Coronary artery (tissue), 2 donors: ENCODE measurements around the gene CGNL1.

ENCODE experiments used
- DNase-seq: peaks from one replicate; pipeline ENCODE4 v3.0.0-alpha.2; 2017; ENCODE audit warnings: low spot score
- H3K27ac ChIP-seq, 2 donors: fragments of 200-600 bp; sonication (generic); one replicate each; pipeline ENCODE4 v1.5.1; 2016 to 2019
- H3K4me3 ChIP-seq: fragments of 200-600 bp; sonication (generic); 2 replicates; pipeline ENCODE4 v1.5.1; 2016; ENCODE audit warnings: mild to moderate bottlenecking, moderate library complexity
- CTCF ChIP-seq: fragments of 200-600 bp; sonication (generic); IDR thresholded peaks from one replicate; pipeline ENCODE4 v1.5.1; 2019; ENCODE audit warnings: antibody characterized with exemption

Gene CGNL1

GRCh38 chr15:57340682-57341259 is 35.5 kb upstream of the CGNL1 start:
- TF ChIP-seq CTCF = peak; percentile 86
- H3K27ac ChIP-seq = no peak overlapping the region
- DNase-seq = no peak

GRCh38 chr15:57343048-57343447 is 33.3 kb upstream of the CGNL1 start:
- no peak for TF ChIP-seq CTCF
- no peak overlapping the region for H3K4me3 ChIP-seq
- DNase-seq = no peak
- H3K27ac ChIP-seq = no peak overlapping the region

More at GRCh38 chr15:57340682-57341259, 35.5 kb upstream of the CGNL1 start:
- H3K4me3 ChIP-seq = no peak overlapping the region

- no peak overlapping the region for H3K4me3 ChIP-seq
- TF ChIP-seq CTCF = no peak
- no peak for DNase-seq
- no peak overlapping the region for H3K27ac ChIP-seq
Observed at GRCh38 chr15:57343498-57343897, 32.8 kb upstream of the CGNL1 start.

- H3K27ac ChIP-seq = no peak overlapping the region
- no peak overlapping the region for H3K4me3 ChIP-seq
- TF ChIP-seq CTCF = no peak
- DNase-seq = no peak
Observed at GRCh38 chr15:57344282-57344681, 32.0 kb upstream of the CGNL1 start.

GRCh38 chr15:57345584-57345983 is 30.7 kb upstream of the CGNL1 start:
- TF ChIP-seq CTCF = no peak
- Histone ChIP-seq H3K27ac (no peak overlapping the region), H3K4me3 (no peak overlapping the region)
- DNase-seq = no peak

- no peak for TF ChIP-seq CTCF
- Histone ChIP-seq H3K27ac (no peak overlapping the region), H3K4me3 (no peak overlapping the region)
- no peak for DNase-seq
Observed at GRCh38 chr15:57348081-57348480, 28.2 kb upstream of the CGNL1 start.

GRCh38 chr15:57352535-57353316 is 23.6 kb upstream of the CGNL1 start:
- DNase-seq = no peak
- H3K27ac ChIP-seq = no peak overlapping the region
- no peak for TF ChIP-seq CTCF
- H3K4me3 ChIP-seq = no peak overlapping the region
